HepG2 (cell line): Measurements from ENCODE around the gene PCSK6. TPM values are rescaled to one million over a fixed set of nuclear protein-coding genes. Genes with fewer than 3 reads are reported as not detected.
A peak's percentile ranks its signal among the peaks of the same experiment; 100 is the strongest.

ENCODE experiments used
- CCAR2 ChIP-seq: fragments of 200-400 bp; formaldehyde crosslinking; optimal IDR thresholded peaks from 2 replicates; pipeline ENCODE3; 2018; ENCODE audit warnings: low read depth, mild to moderate bottlenecking, low read length, moderate library complexity
- GATAD2A ChIP-seq: IDR thresholded peaks from 2 replicates; pipeline ENCODE4 v1.6.1; 2016
- KDM2A ChIP-seq: sonication (generic); formaldehyde crosslinking; IDR thresholded peaks from 2 replicates; pipeline ENCODE4 v1.4.0; 2020; ENCODE audit warnings: low read depth, missing genetic modification reagents, borderline replicate concordance
- KMT2A ChIP-seq: sonication (generic); formaldehyde crosslinking; IDR thresholded peaks from 2 replicates; pipeline ENCODE4 v1.4.0; 2020; ENCODE audit warnings: missing genetic modification reagents
- MED1 ChIP-seq: sonication (generic); formaldehyde crosslinking; IDR thresholded peaks from 2 replicates; pipeline ENCODE4 v1.4.0; 2020; ENCODE audit warnings: missing genetic modification reagents
- MXD4 ChIP-seq: IDR thresholded peaks from 2 replicates; pipeline ENCODE4 v1.6.1; 2016; ENCODE audit warnings: mild to moderate bottlenecking, missing biosample characterization, missing genetic modification reagents
- PHF8 ChIP-seq: sonication (generic); formaldehyde crosslinking; IDR thresholded peaks from 2 replicates; pipeline ENCODE4 v1.5.0; 2020; ENCODE audit warnings: missing genetic modification reagents
- SOX5 ChIP-seq: IDR thresholded peaks from 2 replicates; pipeline ENCODE4 v1.6.1; 2016; ENCODE audit warnings: borderline replicate concordance
- TGIF2 ChIP-seq: IDR thresholded peaks from 2 replicates; pipeline ENCODE4 v1.6.1; 2016; ENCODE audit warnings: control low read depth, missing compliant biosample characterization
- THAP11 ChIP-seq: IDR thresholded peaks from 2 replicates; pipeline ENCODE4 v1.6.1; 2016; ENCODE audit warnings: missing biosample characterization, missing genetic modification reagents
- TMF1 ChIP-seq: sonication (generic); formaldehyde crosslinking; IDR thresholded peaks from 2 replicates; pipeline ENCODE4 v1.8.1; 2022; ENCODE audit warnings: low read depth, missing genetic modification reagents
- WIZ ChIP-seq: sonication (generic); formaldehyde crosslinking; IDR thresholded peaks from 2 replicates; pipeline ENCODE4 v1.5.1; 2020; ENCODE audit warnings: mild to moderate bottlenecking, missing genetic modification reagents
- YY1 ChIP-seq: IDR thresholded peaks from 2 replicates; pipeline ENCODE4 v1.6.1; 2011; ENCODE audit warnings: low read length, low read depth, moderate library complexity, mild to moderate bottlenecking; ENCODE audit not compliant: insufficient read depth, insufficient replicate concordance
- ZFP82 ChIP-seq: sonication (generic); formaldehyde crosslinking; IDR thresholded peaks from 2 replicates; pipeline ENCODE4 v1.5.1; 2020; ENCODE audit warnings: mild to moderate bottlenecking, missing genetic modification reagents, borderline replicate concordance
- ZNF331 ChIP-seq: sonication (generic); formaldehyde crosslinking; IDR thresholded peaks from 2 replicates; pipeline ENCODE4 v1.4.0; 2020; ENCODE audit warnings: missing genetic modification reagents
- ZNF335 ChIP-seq: sonication (generic); formaldehyde crosslinking; IDR thresholded peaks from 2 replicates; pipeline ENCODE4 v1.4.0; 2020; ENCODE audit warnings: missing genetic modification reagents
- ZNF674 ChIP-seq: sonication (generic); formaldehyde crosslinking; IDR thresholded peaks from 2 replicates; pipeline ENCODE4 v1.5.0; 2020; ENCODE audit warnings: low read depth, mild to moderate bottlenecking, missing genetic modification reagents
- ZNF720 ChIP-seq: sonication (generic); formaldehyde crosslinking; IDR thresholded peaks from 2 replicates; pipeline ENCODE4 v1.4.0; 2020; ENCODE audit warnings: missing genetic modification reagents
- ZNF747 ChIP-seq: sonication (generic); formaldehyde crosslinking; IDR thresholded peaks from 2 replicates; pipeline ENCODE4 v1.8.1; 2023; ENCODE audit warnings: missing genetic modification reagents, mild to moderate bottlenecking, borderline replicate concordance
- polyA plus RNA-seq, 8 experiments: library from polyadenylated mRNA; depleted of rRNA in 3 of 8; stranded (reverse) in 7 of 8; unstranded in 1 of 8; fragments of >200 nt; fragmentation: Illumina TruSeq in 4 of 8; extraction: Trizol in 4 of 8; gene quantifications; 2 replicates each; pipeline versions ENCODE4 v1.2.1 to v1.2.3, GENCODE V29; 2011 to 2016; ENCODE audit warnings: low read depth in 4 of 8, missing spikeins in 1 of 8, mixed read lengths in 1 of 8; ENCODE audit not compliant: insufficient read depth in 1 of 8
- total RNA-seq, 5 experiments: library from RNA; depleted of rRNA; stranded (reverse); fragments of >200 nt; fragmentation: Illumina TruSeq; extraction: Trizol; gene quantifications; 2 replicates each; pipeline ENCODE4 v1.2.3, GENCODE V29; 2016; ENCODE audit warnings: low read depth in 1 of 5
- TF ChIP-seq, protein P1 (sequence below): sonication (generic); formaldehyde crosslinking; IDR thresholded peaks from 2 replicates; pipeline ENCODE4 v1.4.0; 2020; ENCODE audit warnings: mild to moderate bottlenecking, missing genetic modification reagents
- TF ChIP-seq, protein P2 (sequence below): sonication (generic); formaldehyde crosslinking; IDR thresholded peaks from 2 replicates; pipeline ENCODE4 v1.4.0; 2020; ENCODE audit warnings: missing genetic modification reagents
- TF ChIP-seq, protein P3 (sequence below): sonication (generic); formaldehyde crosslinking; IDR thresholded peaks from 2 replicates; pipeline ENCODE4 v1.5.0; 2020; ENCODE audit warnings: missing genetic modification reagents
- TF ChIP-seq, protein P4 (sequence below): sonication (generic); formaldehyde crosslinking; IDR thresholded peaks from 2 replicates; pipeline ENCODE4 v1.5.0; 2020; ENCODE audit warnings: missing genetic modification reagents

The PCSK6 gene
- total and polyA plus RNA-seq, 2 of the 13 experiments (the other 11 are each of a cell fraction or from before 2014, with no cell fraction given), result 56.5 to 155 TPM

DNA sequence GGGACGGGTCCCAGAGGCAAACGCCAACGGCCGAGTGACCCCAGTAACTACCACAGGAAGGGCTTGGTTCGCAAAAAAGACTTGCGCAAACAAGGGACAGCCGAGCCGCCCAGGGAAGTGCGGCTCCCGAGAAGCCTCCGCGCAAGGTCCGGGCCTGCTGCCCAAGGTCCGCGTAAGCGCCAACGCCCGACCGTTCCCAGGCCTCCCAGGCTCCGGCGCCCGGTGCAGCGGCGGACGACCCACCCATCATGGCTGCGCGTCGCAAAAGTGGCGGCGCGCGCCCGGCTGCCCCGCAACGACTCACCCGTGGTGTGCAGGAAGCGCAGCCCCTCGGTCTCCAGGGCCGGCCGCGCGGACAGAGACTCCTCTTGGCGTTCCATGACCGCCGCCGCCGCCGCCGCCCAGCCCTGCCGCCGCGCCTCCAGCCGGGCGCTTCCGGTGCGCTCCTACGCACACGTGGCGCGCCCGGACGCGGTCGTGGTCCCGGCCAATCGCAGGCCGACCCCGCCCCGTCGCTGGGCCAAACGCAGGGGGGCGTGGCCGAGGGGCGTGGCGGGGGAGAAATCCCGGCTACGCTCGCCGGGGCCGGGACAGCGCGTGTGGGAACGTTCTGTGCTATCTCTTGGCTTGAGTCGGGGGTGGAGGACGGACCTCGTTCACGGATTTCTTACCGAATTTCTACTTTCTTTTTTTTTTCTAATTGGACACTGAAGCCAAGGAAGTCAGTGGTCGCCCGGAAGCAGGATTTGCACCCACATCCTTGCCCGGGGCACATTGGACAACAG lies 212.3 kb downstream of the PCSK6 start, which contains the start of gene SELENOS (continued):
- TF ChIP-seq, protein P1, sequence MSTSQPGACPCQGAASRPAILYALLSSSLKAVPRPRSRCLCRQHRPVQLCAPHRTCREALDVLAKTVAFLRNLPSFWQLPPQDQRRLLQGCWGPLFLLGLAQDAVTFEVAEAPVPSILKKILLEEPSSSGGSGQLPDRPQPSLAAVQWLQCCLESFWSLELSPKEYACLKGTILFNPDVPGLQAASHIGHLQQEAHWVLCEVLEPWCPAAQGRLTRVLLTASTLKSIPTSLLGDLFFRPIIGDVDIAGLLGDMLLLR (CRISPR knock-in tag), result no peak; the same call in 1 of the 2 replicates
- TF ChIP-seq YY1 (peak; percentile 76), ZNF720 (CRISPR knock-in tag) (no peak), TGIF2 (CRISPR knock-in tag) (no peak), KDM2A (CRISPR knock-in tag) (peak; percentile 46; the same call in 1 of the 2 replicates), ZNF674 (0 out of 2 replicates have a peak, but pooled peaks have one; percentile 75), PHF8 (CRISPR knock-in tag) (peak; percentile 92), ZNF747 (CRISPR knock-in tag) (no peak), CCAR2 (no peak), WIZ (0 out of 2 replicates have a peak, but pooled peaks have one; percentile 42), THAP11 (peak; percentile 80), ZNF331 (CRISPR knock-in tag) (peak; percentile 13; the same call in 1 of the 2 replicates), TMF1 (CRISPR knock-in tag) (peak; percentile 87; the same call in 1 of the 2 replicates), ZNF335 (0 out of 2 replicates have a peak, but pooled peaks have one; percentile 7), KMT2A (CRISPR knock-in tag) (peak; percentile 66), MED1 (no peak; the same call in 1 of the 2 replicates), ZFP82 (CRISPR knock-in tag) (no peak), GATAD2A (CRISPR knock-in tag) (no peak), MXD4 (CRISPR knock-in tag) (peak; percentile 83), SOX5 (CRISPR knock-in tag) (no peak)
- TF ChIP-seq, protein P2, sequence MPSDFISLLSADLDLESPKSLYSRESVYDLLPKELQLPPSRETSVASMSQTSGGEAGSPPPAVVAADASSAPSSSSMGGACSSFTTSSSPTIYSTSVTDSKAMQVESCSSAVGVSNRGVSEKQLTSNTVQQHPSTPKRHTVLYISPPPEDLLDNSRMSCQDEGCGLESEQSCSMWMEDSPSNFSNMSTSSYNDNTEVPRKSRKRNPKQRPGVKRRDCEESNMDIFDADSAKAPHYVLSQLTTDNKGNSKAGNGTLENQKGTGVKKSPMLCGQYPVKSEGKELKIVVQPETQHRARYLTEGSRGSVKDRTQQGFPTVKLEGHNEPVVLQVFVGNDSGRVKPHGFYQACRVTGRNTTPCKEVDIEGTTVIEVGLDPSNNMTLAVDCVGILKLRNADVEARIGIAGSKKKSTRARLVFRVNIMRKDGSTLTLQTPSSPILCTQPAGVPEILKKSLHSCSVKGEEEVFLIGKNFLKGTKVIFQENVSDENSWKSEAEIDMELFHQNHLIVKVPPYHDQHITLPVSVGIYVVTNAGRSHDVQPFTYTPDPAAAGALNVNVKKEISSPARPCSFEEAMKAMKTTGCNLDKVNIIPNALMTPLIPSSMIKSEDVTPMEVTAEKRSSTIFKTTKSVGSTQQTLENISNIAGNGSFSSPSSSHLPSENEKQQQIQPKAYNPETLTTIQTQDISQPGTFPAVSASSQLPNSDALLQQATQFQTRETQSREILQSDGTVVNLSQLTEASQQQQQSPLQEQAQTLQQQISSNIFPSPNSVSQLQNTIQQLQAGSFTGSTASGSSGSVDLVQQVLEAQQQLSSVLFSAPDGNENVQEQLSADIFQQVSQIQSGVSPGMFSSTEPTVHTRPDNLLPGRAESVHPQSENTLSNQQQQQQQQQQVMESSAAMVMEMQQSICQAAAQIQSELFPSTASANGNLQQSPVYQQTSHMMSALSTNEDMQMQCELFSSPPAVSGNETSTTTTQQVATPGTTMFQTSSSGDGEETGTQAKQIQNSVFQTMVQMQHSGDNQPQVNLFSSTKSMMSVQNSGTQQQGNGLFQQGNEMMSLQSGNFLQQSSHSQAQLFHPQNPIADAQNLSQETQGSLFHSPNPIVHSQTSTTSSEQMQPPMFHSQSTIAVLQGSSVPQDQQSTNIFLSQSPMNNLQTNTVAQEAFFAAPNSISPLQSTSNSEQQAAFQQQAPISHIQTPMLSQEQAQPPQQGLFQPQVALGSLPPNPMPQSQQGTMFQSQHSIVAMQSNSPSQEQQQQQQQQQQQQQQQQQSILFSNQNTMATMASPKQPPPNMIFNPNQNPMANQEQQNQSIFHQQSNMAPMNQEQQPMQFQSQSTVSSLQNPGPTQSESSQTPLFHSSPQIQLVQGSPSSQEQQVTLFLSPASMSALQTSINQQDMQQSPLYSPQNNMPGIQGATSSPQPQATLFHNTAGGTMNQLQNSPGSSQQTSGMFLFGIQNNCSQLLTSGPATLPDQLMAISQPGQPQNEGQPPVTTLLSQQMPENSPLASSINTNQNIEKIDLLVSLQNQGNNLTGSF (CRISPR knock-in tag), result peak; percentile 35; the same call in 1 of the 2 replicates
- TF ChIP-seq, protein P3, sequence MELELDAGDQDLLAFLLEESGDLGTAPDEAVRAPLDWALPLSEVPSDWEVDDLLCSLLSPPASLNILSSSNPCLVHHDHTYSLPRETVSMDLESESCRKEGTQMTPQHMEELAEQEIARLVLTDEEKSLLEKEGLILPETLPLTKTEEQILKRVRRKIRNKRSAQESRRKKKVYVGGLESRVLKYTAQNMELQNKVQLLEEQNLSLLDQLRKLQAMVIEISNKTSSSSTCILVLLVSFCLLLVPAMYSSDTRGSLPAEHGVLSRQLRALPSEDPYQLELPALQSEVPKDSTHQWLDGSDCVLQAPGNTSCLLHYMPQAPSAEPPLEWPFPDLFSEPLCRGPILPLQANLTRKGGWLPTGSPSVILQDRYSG (CRISPR knock-in tag), result peak; percentile 73; the same call in 1 of the 2 replicates
- TF ChIP-seq, protein P4, sequence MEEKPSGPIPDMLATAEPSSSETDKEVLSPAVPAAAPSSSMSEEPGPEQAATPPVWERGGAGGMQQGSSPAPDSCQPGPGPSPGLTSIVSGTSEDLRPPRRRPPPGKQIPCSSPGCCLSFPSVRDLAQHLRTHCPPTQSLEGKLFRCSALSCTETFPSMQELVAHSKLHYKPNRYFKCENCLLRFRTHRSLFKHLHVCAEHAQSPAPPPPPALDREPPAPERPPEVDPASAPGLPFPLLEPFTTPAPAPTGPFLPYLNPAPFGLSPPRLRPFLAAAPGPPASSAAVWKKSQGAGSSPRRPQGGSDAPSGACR, result no peak
